Chondrocyte (in vitro differentiated cells): ENCODE results near the gene DENND1A. TPM values are rescaled to one million over a fixed set of nuclear protein-coding genes. Genes with fewer than 3 reads are reported as not detected.

Experiments used
- DNase-seq: peaks from one replicate; pipeline ENCODE4 v3.0.0; 2021; ENCODE audit warnings: mixed read lengths, low spot score
- H3K27ac Mint-ChIP-seq: one replicate; pipeline ENCODE4 v1.8.0; 2021; ENCODE audit warnings: mild to moderate bottlenecking, moderate library complexity, mixed read lengths; ENCODE audit not compliant: unreplicated experiment
- H3K27me3 Mint-ChIP-seq: 2 replicates; pipeline ENCODE4 v1.8.0; 2021; ENCODE audit warnings: low read depth, mixed read lengths
- H3K36me3 Mint-ChIP-seq: 2 replicates; pipeline ENCODE4 v1.8.0; 2021; ENCODE audit warnings: low read depth, mixed read lengths
- H3K4me1 Mint-ChIP-seq: 2 replicates; pipeline ENCODE4 v1.8.0; 2021; ENCODE audit warnings: low read depth, mild to moderate bottlenecking, mixed read lengths
- H3K4me3 Mint-ChIP-seq: one replicate; pipeline ENCODE4 v1.8.0; 2021; ENCODE audit warnings: mild to moderate bottlenecking, moderate library complexity, mixed read lengths; ENCODE audit not compliant: unreplicated experiment
- H3K9me3 Mint-ChIP-seq: 2 replicates; pipeline ENCODE4 v1.8.0; 2021; ENCODE audit warnings: low read depth, mixed read lengths
- total RNA-seq: library from RNA; stranded (reverse); gene quantifications from 3 replicates; pipeline ENCODE4 v1.2.1, GENCODE V29; 2021
- TF ChIP-seq, protein P1 (sequence below): fragments of 200-600 bp; sonication (generic); IDR thresholded peaks from 2 replicates; pipeline ENCODE4 v1.5.0; 2021; ENCODE audit warnings: antibody characterized with exemption, mild to moderate bottlenecking, moderate library complexity

DENND1A gene
- total RNA-seq, 1 donor from 2014 or later = 15.3 TPM

GRCh38 chr9:123710299-123710698 is 219.6 kb downstream of the DENND1A start:
- Mint-ChIP-seq H3K4me3 (no peak overlapping the region), H3K27me3 (no peaks in the 10 kb centered on the region)

GRCh38 chr9:123702483-123702882 is 227.4 kb downstream of the DENND1A start:
- DNase-seq = no peak
- H3K27ac Mint-ChIP-seq = no peak overlapping the region
- H3K4me1 Mint-ChIP-seq = no peaks in the 10 kb centered on the region
- no peak overlapping the region for H3K4me3 Mint-ChIP-seq
- peaks cover 15% of the 10 kb centered on the region for H3K36me3 Mint-ChIP-seq
- H3K9me3 Mint-ChIP-seq = peaks cover 26% of the 10 kb centered on the region
- H3K27me3 Mint-ChIP-seq = no peaks in the 10 kb centered on the region
- TF ChIP-seq, protein P1, sequence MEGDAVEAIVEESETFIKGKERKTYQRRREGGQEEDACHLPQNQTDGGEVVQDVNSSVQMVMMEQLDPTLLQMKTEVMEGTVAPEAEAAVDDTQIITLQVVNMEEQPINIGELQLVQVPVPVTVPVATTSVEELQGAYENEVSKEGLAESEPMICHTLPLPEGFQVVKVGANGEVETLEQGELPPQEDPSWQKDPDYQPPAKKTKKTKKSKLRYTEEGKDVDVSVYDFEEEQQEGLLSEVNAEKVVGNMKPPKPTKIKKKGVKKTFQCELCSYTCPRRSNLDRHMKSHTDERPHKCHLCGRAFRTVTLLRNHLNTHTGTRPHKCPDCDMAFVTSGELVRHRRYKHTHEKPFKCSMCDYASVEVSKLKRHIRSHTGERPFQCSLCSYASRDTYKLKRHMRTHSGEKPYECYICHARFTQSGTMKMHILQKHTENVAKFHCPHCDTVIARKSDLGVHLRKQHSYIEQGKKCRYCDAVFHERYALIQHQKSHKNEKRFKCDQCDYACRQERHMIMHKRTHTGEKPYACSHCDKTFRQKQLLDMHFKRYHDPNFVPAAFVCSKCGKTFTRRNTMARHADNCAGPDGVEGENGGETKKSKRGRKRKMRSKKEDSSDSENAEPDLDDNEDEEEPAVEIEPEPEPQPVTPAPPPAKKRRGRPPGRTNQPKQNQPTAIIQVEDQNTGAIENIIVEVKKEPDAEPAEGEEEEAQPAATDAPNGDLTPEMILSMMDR = no peak

More at GRCh38 chr9:123710299-123710698, 219.6 kb downstream of the DENND1A start:
- H3K27ac Mint-ChIP-seq = no peak overlapping the region
- no peaks in the 10 kb centered on the region for H3K36me3 Mint-ChIP-seq
- no peaks in the 10 kb centered on the region for H3K9me3 Mint-ChIP-seq
- no peak for DNase-seq
- no peaks in the 10 kb centered on the region for H3K4me1 Mint-ChIP-seq
- TF ChIP-seq, protein P1 = no peak

GRCh38 chr9:123697686-123698085 is 232.2 kb downstream of the DENND1A start:
- TF ChIP-seq, protein P1 = no peak
- no peaks in the 10 kb centered on the region for H3K27me3 Mint-ChIP-seq
- peaks cover 13% of the 10 kb centered on the region for H3K36me3 Mint-ChIP-seq
- H3K27ac Mint-ChIP-seq = no peak overlapping the region
- DNase-seq = no peak
- no peaks in the 10 kb centered on the region for H3K4me1 Mint-ChIP-seq
- H3K9me3 Mint-ChIP-seq = peaks cover 21% of the 10 kb centered on the region
- H3K4me3 Mint-ChIP-seq = no peak overlapping the region

DNA sequence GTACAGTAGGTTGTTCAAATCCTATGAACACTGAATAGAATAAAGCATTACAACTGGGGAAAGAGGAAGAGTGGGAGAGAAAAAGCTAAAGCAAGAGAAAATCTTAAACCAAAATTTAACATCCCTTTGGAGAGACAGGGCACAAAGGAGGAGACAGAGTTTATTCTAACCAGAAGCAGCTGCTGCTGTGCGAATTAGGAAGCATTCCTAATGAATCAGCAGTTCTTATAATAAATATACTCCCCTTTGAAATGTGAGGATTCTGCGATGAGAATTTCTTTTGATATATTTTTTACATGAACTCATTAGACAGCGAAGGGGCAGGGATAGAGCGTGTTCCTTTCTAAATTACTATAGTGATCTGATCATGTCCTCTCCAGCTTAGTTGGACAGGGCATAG is 233.4 kb downstream of the DENND1A start:
- H3K36me3 Mint-ChIP-seq = peaks cover 3% of the 10 kb centered on the region
- H3K4me1 Mint-ChIP-seq = no peaks in the 10 kb centered on the region
- no peak overlapping the region for H3K4me3 Mint-ChIP-seq
- DNase-seq = no peak
- no peaks in the 10 kb centered on the region for H3K27me3 Mint-ChIP-seq
- H3K27ac Mint-ChIP-seq = no peak overlapping the region
- peaks cover 9% of the 10 kb centered on the region for H3K9me3 Mint-ChIP-seq
- TF ChIP-seq, protein P1 = no peak

- no peak overlapping the region for H3K27ac Mint-ChIP-seq
- no peaks in the 10 kb centered on the region for H3K4me1 Mint-ChIP-seq
- DNase-seq = no peak
- peaks cover 2% of the 10 kb centered on the region for H3K9me3 Mint-ChIP-seq
- TF ChIP-seq, protein P1 = no peak
- H3K27me3 Mint-ChIP-seq = no peaks in the 10 kb centered on the region
- peaks cover 2% of the 10 kb centered on the region for H3K36me3 Mint-ChIP-seq
- no peak overlapping the region for H3K4me3 Mint-ChIP-seq
Measured at GRCh38 chr9:123695386-123695785, 234.5 kb downstream of the DENND1A start.
